Sigmoid colon (tissue), 7 donors: ENCODE measurements around the gene NUDT6. TPM values are rescaled to one million over a fixed set of nuclear protein-coding genes. Genes with fewer than 3 reads are reported as not detected.
"Not testable (repeated sequence)": the region's sequence is repeated elsewhere in the genome, so short reads cannot be mapped to it uniquely, and the experiment has no call there.

Source experiments
- DNase-seq: peaks from one replicate; pipeline ENCODE4 v3.0.0-alpha.2; 2019
- H3K27ac ChIP-seq, 4 donors: fragments of 200-600 bp; sonication (generic); one replicate each; pipeline ENCODE4 v1.5.1; 2016 to 2019; ENCODE audit warnings: mild to moderate bottlenecking in 1 of 4
- H3K27me3 ChIP-seq, 3 donors: fragments of 200-600 bp; sonication (generic); one replicate each; pipeline ENCODE4 v1.5.1; 2019; ENCODE audit warnings: mild to moderate bottlenecking in 1 of 3
- H3K36me3 ChIP-seq, 4 donors: fragments of 200-600 bp; sonication (generic); one replicate each; pipeline ENCODE4 v1.5.1; 2016 to 2019
- H3K4me1 ChIP-seq, 4 donors: fragments of 200-600 bp; sonication (generic); one replicate each; pipeline ENCODE4 v1.5.1; 2017 to 2019
- H3K4me3 ChIP-seq, 4 donors: fragments of 200-600 bp; sonication (generic); one replicate each; pipeline ENCODE4 v1.5.1; 2017 to 2019; ENCODE audit warnings: mild to moderate bottlenecking in 2 of 4, moderate library complexity in 1 of 4
- H3K9me3 ChIP-seq, 4 donors: fragments of 200-600 bp in 3 of 4; sonication (generic) in 3 of 4; one replicate each; pipeline versions ENCODE4 v1.5.1 to v1.6.1; 2013 to 2019
- EP300 ChIP-seq, 4 donors: sonication (generic); formaldehyde crosslinking; IDR thresholded peaks; one replicate each; pipeline ENCODE4 v1.6.1; 2017; ENCODE audit warnings: antibody characterized with exemption in 4 of 4
- POLR2A ChIP-seq, 2 donors: fragments of 450-650 bp; IDR thresholded peaks; one replicate each; pipeline ENCODE4 v1.6.1; 2016; ENCODE audit warnings: antibody characterized with exemption in 2 of 2, mild to moderate bottlenecking in 2 of 2, moderate library complexity in 2 of 2
- POLR2AphosphoS5 ChIP-seq, 4 donors: sonication (generic); formaldehyde crosslinking; IDR thresholded peaks; one replicate each; pipeline ENCODE4 v1.6.1; 2017; ENCODE audit warnings: antibody characterized with exemption in 4 of 4
- WGBS, 2 donors: extraction: QIAGEN DNeasy Blood & Tissue Kit; methylation state at CpG; one replicate each; pipeline ENCODE4 v1.1.7; 2013; 5-methylcytosine and 5-hydroxymethylcytosine counted together
- intact Hi-C: fragments of 100-400 bp; cut with DNase I; formaldehyde crosslinking; loops from one replicate; pipeline ENCODE4 v1.15.1; 2023
- polyA plus RNA-seq, 3 donors: library from polyadenylated mRNA; stranded (reverse); fragments of 200-250 nt; gene quantifications; one replicate each; pipeline ENCODE4 v1.2.3, GENCODE V29; 2013
- total RNA-seq, 4 donors: library from RNA; depleted of rRNA; stranded (reverse); fragments of >200 nt; gene quantifications; one replicate each; pipeline ENCODE4 v1.1.0, GENCODE V29; 2016
- TF ChIP-seq, protein P1 (sequence below), 4 experiments: fragments of 450-650 bp in 3 of 4; fragments of 200-600 bp in 1 of 4; IDR thresholded peaks; one replicate each; pipeline ENCODE4 v1.5.1; 2016 to 2019; ENCODE audit warnings: antibody characterized with exemption in 4 of 4, mild to moderate bottlenecking in 3 of 4, moderate library complexity in 2 of 4
- donor health status: healthy with polysubstance abuse.
- donor health status: Bipolar disorder and iron deficiency.
- donor health status: healthy.

The NUDT6 gene
- total and polyA plus RNA-seq, 7 donors: 5.0 to 10.4 (median 8.2) TPM

DNA sequence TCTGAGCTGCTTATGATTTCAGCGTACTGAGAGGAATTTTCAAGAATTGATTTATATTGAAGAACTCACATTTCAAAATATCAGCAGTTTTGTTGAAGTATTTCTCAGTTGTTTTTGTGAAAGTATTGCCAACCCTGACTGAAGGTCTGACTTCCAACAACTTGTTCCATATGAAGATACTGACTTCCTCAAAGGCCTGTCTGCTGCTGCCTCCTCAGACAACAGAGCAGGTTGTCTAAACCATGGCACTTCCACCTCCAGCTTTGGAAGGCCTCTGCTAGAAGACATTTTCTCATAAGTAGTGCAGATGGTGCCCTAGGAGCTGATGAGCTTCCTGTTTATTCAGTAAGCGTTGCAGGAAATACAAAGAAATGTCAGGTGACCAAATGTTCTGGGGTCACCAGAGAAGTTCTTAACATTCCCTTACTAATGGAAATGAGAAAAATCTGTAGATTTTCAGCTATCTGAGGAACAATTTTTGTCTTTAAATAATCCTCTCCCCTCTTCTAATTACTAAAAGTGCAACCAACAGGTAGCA lies 67.0 kb downstream of the NUDT6 start:
- peak overlapping the region; percentile 72 to 82 (median 77) for H3K27ac ChIP-seq
- peaks cover 0 to 79% (median 58%) of the 10 kb centered on the region in 4 donors for H3K4me1 ChIP-seq
- TF ChIP-seq POLR2AphosphoS5 (IDR thresholded peaks at IDR 0.05): no peak
- TF ChIP-seq POLR2A (IDR thresholded peaks at IDR 0.05): no peak
- no peaks in the 10 kb centered on the region for H3K36me3 ChIP-seq
- no peak for DNase-seq
- peak overlapping the region in 1 of 4 donors; percentile 20 for H3K4me3 ChIP-seq
- H3K27me3 ChIP-seq: no peaks in the 10 kb centered on the region
- WGBS, 2 donors: 52 to 73% methylated on average over 2 of the region's 2 CpGs
- intact Hi-C loops: no loop called here
- no peaks in the 10 kb centered on the region for H3K9me3 ChIP-seq

DNA sequence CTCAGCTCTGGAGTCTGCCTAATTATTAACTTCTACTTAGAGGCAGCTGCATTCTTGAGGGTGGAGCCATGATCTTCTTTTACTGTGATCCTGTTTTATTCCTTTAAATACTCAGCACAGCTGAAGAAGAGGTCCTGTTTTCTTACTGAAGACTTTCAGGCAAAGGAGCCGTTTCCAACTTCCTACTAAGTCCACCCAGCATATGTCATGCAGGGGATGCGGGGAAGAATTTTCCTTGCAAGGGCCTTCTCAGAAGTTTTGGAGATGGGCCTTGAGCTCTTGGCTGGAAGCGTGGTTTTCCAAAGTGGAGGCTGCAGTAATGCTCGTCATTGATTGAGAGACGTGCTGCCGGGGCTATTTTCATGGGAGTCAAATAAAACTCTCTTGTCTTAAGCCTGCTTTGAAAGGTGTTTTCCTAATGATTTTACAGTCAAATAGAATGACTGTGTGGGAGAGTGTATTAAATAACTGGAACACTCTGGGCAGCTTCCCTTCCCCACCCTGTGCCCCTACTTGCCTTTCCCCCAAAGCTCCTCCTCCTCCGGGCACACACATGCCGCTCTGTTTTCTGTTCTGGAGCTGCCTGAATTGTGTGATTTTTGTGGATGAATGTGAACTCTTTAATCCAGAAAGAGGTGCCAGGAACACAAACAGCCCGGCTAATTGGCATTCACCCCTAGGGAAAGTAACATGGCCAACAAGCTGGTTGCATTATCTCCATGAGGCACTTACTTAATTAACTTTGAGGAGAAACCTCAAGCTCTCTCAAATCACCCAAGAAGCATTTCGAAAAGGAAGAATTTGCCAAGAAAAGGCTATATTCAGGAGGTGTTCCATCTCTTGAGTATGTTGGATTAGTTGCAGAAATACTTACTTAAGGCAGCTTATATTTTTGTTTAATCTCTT lies 67.7 kb downstream of the NUDT6 start:
- Histone ChIP-seq H3K4me3 (peak overlapping the region in 3 of 4 donors; percentile 13 to 22 (median 20)), H3K9me3 (no peaks in the 10 kb centered on the region), H3K27me3 (no peaks in the 10 kb centered on the region), H3K36me3 (no peaks in the 10 kb centered on the region), H3K4me1 (peaks cover 0 to 79% (median 59%) of the 10 kb centered on the region in 4 donors), H3K27ac (peak overlapping the region; percentile 72 to 82 (median 77))
- no peak for DNase-seq
- WGBS, 2 donors: 70% methylated on average over 10 of the region's 10 CpGs
- intact Hi-C loops: no loop called here
- no peak for TF ChIP-seq POLR2A (IDR thresholded peaks at IDR 0.05)
- peak in 1 of 4 donors; percentile 14 for TF ChIP-seq POLR2AphosphoS5 (IDR thresholded peaks at IDR 0.05)

DNA sequence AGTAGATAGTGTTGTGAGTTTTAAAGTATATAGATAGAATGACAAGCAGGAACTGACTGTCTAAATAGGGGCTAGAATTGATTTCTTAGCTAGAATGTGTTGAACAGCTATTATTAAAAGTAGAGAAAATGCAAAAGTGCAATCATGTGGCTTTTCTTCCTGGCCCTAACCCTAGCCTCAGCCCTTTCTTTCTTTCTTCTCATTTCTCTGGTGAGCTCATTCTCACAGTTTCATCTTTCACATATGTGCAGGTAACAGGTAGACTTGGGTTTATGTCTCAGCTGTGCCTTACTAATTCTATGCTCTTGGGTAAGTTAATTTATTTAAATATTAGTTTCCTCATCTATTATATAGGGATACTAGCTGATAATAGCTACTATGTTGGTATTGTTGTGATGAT lies 70.8 kb downstream of the NUDT6 start:
- Histone ChIP-seq H3K9me3 (no peaks in the 10 kb centered on the region), H3K27ac (no peak overlapping the region), H3K4me3 (no peak overlapping the region), H3K4me1 (peaks cover 0 to 65% (median 48%) of the 10 kb centered on the region in 4 donors), H3K36me3 (no peaks in the 10 kb centered on the region), H3K27me3 (no peaks in the 10 kb centered on the region)
- intact Hi-C loops: no loop called here
- DNase-seq: no peak
- TF ChIP-seq POLR2AphosphoS5 (IDR thresholded peaks at IDR 0.05) (no peak), EP300 (IDR thresholded peaks at IDR 0.05) (no peak), POLR2A (IDR thresholded peaks at IDR 0.05) (no peak)
- TF ChIP-seq, protein P1, sequence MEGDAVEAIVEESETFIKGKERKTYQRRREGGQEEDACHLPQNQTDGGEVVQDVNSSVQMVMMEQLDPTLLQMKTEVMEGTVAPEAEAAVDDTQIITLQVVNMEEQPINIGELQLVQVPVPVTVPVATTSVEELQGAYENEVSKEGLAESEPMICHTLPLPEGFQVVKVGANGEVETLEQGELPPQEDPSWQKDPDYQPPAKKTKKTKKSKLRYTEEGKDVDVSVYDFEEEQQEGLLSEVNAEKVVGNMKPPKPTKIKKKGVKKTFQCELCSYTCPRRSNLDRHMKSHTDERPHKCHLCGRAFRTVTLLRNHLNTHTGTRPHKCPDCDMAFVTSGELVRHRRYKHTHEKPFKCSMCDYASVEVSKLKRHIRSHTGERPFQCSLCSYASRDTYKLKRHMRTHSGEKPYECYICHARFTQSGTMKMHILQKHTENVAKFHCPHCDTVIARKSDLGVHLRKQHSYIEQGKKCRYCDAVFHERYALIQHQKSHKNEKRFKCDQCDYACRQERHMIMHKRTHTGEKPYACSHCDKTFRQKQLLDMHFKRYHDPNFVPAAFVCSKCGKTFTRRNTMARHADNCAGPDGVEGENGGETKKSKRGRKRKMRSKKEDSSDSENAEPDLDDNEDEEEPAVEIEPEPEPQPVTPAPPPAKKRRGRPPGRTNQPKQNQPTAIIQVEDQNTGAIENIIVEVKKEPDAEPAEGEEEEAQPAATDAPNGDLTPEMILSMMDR (IDR thresholded peaks at IDR 0.05): no peak

DNA sequence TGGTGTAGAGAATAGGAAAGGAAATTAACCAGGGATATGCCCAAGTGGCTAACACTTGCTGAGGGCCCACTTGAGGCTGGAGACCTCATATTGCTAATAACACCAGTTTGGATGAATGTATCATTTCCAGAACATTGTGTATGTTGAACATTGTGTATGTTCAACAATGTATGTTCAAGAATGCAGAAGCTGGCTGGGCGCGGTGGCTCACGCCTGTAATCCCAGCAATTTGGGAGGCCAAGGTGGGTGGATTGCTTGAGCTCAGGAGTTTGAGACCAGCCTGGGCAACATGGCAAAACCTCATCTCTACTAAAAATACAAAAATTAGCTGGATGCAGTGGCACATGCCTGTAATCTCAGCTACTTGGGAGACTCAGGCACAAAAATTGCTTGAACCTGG lies 72.6 kb downstream of the NUDT6 start:
- H3K27ac ChIP-seq, H3K36me3 ChIP-seq, DNase-seq, H3K9me3 ChIP-seq, H3K27me3 ChIP-seq, intact Hi-C loops, H3K4me3 ChIP-seq: not testable (repeated sequence)
- peaks cover 0 to 65% (median 43%) of the 10 kb centered on the region in 4 donors for H3K4me1 ChIP-seq
- 97 to 99% methylated on average over 3 of the region's 3 CpGs for WGBS, 2 donors

DNA sequence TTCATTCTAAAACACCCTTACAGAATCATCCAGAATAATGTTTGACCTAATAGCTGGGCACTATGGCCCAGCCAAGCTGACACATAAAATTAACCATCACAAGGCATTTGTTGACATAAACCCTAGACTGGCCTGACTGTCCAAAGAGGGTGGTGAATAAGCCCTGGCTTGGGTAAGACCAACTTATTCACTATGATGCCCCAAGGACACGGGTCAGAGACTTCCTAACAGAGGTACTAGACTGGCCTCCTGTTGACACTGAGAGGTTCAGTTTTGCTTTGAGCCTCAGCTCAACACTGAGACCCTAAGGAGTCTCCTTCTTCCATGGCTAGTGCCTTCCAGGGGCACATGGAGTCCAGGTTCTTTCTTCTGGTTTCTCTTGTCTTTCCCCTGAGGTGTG lies 74.5 kb downstream of the NUDT6 start:
- Histone ChIP-seq H3K36me3 (no peaks in the 10 kb centered on the region), H3K4me3 (no peak overlapping the region), H3K9me3 (no peaks in the 10 kb centered on the region), H3K27me3 (no peaks in the 10 kb centered on the region), H3K4me1 (peaks cover 0 to 65% (median 46%) of the 10 kb centered on the region in 4 donors), H3K27ac (no peak overlapping the region)
- TF ChIP-seq, protein P1 (IDR thresholded peaks at IDR 0.05): no peak
- TF ChIP-seq POLR2A (IDR thresholded peaks at IDR 0.05): no peak
- TF ChIP-seq POLR2AphosphoS5 (IDR thresholded peaks at IDR 0.05): no peak
- TF ChIP-seq EP300 (IDR thresholded peaks at IDR 0.05): no peak
- no peak for DNase-seq
- intact Hi-C loops: no loop called here
- 83 to 86% methylated on average over 1 of the region's 1 CpG for WGBS, 2 donors

DNA sequence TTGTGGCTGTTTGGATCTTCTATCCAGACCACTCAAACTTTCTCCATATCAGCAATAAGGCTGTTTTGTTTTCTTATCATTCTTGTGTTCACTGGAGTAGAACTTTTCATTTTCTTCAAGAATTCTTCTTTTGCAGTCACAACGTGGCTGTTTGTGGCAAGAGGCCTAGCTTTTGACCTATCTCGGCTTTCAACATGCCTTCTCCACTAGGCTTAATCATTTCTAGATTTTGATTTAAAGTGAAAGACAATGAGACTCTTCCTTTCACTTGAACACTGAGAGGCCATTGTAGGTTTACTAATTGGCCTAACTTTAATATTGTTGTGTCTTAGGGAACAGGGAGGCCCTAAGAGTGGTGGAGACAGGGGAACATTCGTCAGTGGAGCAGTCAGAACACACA lies 76.6 kb downstream of the NUDT6 start:
- WGBS, 2 donors: 80% methylated on average over 3 of the region's 3 CpGs
- TF ChIP-seq, protein P1 (IDR thresholded peaks at IDR 0.05): no peak
- no peak for TF ChIP-seq POLR2A (IDR thresholded peaks at IDR 0.05)
- no peak for TF ChIP-seq EP300 (IDR thresholded peaks at IDR 0.05)
- no peak for TF ChIP-seq POLR2AphosphoS5 (IDR thresholded peaks at IDR 0.05)
- H3K4me3 ChIP-seq: no peak overlapping the region
- no peaks in the 10 kb centered on the region for H3K36me3 ChIP-seq
- no peaks in the 10 kb centered on the region for H3K27me3 ChIP-seq
- peak overlapping the region in 2 of 4 donors; percentile 11 to 74 for H3K27ac ChIP-seq
- peaks cover 0 to 71% (median 58%) of the 10 kb centered on the region in 4 donors for H3K4me1 ChIP-seq
- intact Hi-C loops: no loop called here
- DNase-seq: no peak
- H3K9me3 ChIP-seq: no peaks in the 10 kb centered on the region
